ENCODE measurements around the gene VWA7.

VWA7 gene

GRCh38 chr6:31740397-31741223 is 36.5 kb downstream of the VWA7 start:
- no peak for DNase-seq (ENCODE audit: low spot score)
- TF ChIP-seq CTCF (IDR thresholded peaks at IDR 0.05), result no peak
- Histone ChIP-seq H3K4me3 (peak overlapping the region; percentile 88), H3K27ac (peak overlapping the region; percentile 33 to 64)

- TF ChIP-seq CTCF (IDR thresholded peaks at IDR 0.05), result no peak
- H3K27ac ChIP-seq, result peak within 1 kb of the TSS; percentile 33 to 64
- DNase-seq (ENCODE audit: low spot score), result peak; percentile 99
- peak within 1 kb of the TSS; percentile 88 for H3K4me3 ChIP-seq
These were observed 37.3 kb downstream of the VWA7 start, which contains the start of gene MSH5 for GRCh38 chr6:31739639-31740396. TSS of gene MSH5 (plus strand) at chr6:31740005. CDS start at chr6:31740467, 462 bp downstream.

- DNase-seq (ENCODE audit: low spot score), result no peak
- Histone ChIP-seq H3K27ac (peak overlapping the region; percentile 22 to 94), H3K4me3 (peak overlapping the region; percentile 21)
- no peak for TF ChIP-seq CTCF (IDR thresholded peaks at IDR 0.05)
These were observed 38.8 kb downstream of the VWA7 start for GRCh38 chr6:31737991-31738979.

GRCh38 chr6:31737315-31737990 is 39.7 kb downstream of the VWA7 start:
- DNase-seq (ENCODE audit: low spot score), result no peak
- no peak for TF ChIP-seq CTCF (IDR thresholded peaks at IDR 0.05)
- Histone ChIP-seq H3K4me3 (peak overlapping the region; percentile 76), H3K27ac (peak overlapping the region in 1 of 2 donors; percentile 94)

- no peak for DNase-seq (ENCODE audit: low spot score)
- H3K4me3 ChIP-seq, result peak overlapping the region; percentile 76
- TF ChIP-seq CTCF (IDR thresholded peaks at IDR 0.05), result no peak
- H3K27ac ChIP-seq, result peak overlapping the region; percentile 94 to 96
These were observed 40.3 kb downstream of the VWA7 start for GRCh38 chr6:31736768-31737314.

All from coronary artery (tissue), 2 donors.